ENCODE results near the gene TLR1.

- no peak for TF ChIP-seq EZH2 (IDR thresholded peaks at IDR 0.05; ENCODE audit: borderline replicate concordance, low read length)
- no peak for TF ChIP-seq CTCF (IDR thresholded peaks at IDR 0.05; ENCODE audit: low read length)
Observed at GRCh38 chr4:38818441-38818976, 13.9 kb upstream of the TLR1 start.

Measured in OCI-LY1 (cell line).